GM18909 (cell line): ENCODE results near the gene ZBTB5.
A peak's percentile ranks its signal among the peaks of the same experiment; 100 is the strongest.
"Not testable (repeated sequence)": the region's sequence is repeated elsewhere in the genome, so short reads cannot be mapped to it uniquely, and the experiment has no call there.

Source experiments
- ATAC-seq: cut with Tn5 transposase; IDR thresholded peaks from one replicate; pipeline ENCODE4 v1.9.1; 2021; ENCODE audit warnings: mild to moderate bottlenecking; ENCODE audit not compliant: unreplicated experiment, poor library complexity

ZBTB5 gene

DNA sequence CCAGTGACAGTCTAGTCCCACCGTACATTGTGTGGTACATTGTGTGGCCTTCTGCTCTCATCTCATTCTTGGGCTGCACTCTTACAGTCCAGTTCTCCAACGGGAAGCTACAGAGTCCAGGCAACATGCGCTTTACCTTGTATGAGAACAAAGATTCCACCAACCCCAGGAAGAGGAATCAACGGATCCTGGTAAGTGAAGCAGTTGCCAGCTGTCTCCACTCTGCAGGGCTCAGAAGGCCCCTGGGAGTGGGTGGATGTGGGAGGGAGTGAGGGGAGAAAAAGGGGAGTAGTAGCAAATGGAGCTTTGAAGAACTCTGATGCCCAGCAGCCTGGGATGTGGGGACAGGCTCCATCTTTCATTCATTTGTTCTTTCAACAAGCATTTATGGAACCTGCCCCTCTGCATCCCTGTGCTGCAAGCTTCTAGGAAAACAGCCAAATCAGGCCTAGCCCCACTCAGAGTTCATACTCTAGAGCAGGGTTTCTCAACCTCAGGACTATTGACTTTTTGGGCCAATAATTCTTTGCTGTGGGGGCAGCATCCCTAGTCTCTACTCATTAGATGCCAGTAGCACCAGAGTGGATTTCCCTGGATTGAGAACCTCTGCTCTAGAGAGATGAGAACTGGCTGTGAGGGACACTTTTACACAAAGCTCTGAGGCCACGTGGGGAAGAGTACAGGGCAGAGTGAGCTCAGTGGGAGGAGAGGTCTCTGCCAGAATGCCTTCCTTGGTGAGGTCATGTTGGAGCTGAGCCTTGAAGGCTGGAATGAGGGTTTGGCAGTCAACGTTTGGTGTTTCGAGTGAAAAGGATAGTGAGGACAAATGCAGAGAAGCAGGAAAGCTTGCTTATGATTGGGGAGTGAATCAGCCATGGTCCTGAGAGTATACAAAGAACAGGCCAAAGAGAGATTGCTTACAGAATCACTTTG, 21.6 kb upstream of the ZBTB5 start:
- ATAC-seq, result no peak

DNA sequence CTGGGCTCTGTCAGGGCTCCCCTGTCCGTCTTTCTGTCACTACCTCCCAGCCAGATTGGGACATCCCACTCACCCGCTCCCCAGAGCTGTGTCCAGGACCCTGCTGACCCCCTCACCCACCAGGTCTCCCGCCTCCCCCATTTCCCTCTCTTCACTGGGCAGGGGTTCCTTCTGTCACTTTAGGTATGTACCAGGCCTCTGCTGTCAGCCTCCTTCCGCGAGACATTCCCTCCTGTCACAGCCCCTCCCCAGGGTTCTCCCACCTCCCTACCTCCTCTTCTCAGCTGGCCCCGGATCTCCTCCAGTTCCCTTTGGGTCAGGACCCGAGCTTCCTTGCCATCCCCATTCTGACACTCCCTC, 21.0 kb upstream of the ZBTB5 start:
- no peak for ATAC-seq

DNA sequence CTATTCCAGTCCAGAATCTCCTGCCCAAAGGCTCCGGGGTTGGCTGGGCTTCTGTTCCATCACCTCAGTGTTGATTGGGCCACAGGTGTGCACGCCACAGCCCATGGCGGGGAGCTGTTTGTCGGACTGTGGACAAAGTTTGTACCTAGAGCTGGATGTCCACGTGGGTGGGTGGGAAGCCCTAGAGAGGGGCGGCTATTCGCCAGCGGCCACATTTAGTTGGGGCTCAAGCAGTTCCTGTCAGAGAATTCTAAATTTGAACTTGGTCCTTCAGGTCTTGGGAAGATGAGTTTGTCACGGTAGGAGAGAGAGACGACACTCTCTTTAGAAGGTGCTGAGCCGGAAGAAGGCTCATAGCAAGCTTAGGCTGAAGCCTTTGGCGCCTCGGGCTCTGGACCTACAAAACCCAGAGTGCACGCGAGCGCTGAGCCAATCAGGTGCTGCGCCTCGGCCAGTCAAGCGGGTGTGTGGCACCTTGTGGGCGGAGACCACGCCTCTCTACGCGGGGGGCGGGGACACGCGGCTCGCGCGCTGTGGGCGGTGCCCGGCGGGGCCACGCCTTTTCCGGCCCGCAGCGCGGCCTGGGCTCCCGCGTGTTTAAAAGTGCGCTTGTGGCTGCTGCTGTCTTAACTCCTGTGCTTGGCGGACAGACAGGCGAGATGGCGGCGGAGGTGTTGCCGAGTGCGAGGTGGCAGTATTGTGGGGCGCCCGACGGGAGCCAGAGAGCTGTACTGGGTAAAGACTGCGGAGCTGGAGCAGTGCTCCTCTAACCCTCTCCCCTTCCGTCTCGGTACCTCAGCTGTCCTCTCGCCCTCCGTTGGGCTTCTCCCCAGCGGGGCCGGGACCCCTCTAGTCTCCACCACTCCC, 20.4 kb upstream of the ZBTB5 start, which contains the start of gene POLR1E:
POLR1E (plus strand) TSS at position 560 of the 867 bp plus-strand sequence; CDS start at position 660, 100 bp downstream.
- ATAC-seq, result peak; percentile 96

DNA sequence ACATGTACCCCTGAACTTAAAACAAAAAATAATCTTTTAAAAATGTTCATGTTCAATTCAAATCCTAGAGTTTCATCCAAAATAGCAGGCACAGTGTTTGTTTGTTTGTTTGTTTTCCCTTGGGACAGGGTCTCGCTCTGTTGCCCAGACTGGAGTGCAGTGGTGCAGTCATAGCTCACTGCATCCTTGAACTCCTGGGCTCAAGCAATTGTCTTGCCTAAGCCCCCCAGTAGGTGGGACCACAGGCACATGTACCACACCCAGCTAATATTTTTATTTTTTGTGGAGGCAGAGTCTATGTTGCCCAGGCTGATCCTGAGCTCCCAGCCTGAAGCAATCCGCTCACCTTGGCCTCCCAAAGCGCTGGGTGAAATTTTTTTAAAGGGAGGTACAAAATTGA, 15.5 kb upstream of the ZBTB5 start:
- no peak for ATAC-seq

DNA sequence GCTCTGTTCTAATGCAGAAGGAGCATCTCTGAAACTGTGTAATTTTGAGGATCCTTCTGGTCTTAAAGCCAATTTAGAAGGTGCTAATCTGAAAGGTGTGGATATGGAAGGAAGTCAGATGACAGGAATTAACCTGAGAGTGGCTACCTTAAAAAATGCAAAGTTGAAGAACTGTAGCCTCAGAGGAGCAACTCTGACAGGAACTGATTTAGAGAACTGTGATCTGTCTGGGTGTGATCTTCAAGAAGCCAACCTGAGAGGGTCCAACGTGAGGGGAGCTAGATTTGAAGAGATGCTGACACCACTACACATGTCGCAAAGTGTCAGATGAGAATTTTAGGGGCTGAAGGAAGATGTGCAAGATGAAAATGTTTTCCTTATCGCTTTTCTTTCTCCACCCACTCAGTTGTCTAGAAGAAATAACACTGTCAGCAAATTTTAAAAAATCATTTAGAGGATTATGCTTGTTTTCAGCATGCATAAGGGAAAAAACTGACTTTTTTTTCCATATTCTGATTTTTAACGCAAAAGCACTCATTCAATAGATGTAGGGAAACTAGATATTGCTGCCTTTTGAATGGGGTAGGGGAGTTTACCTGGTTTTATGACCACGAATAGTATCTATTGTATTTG, 12.9 kb upstream of the ZBTB5 start:
- not testable (repeated sequence) for ATAC-seq

DNA sequence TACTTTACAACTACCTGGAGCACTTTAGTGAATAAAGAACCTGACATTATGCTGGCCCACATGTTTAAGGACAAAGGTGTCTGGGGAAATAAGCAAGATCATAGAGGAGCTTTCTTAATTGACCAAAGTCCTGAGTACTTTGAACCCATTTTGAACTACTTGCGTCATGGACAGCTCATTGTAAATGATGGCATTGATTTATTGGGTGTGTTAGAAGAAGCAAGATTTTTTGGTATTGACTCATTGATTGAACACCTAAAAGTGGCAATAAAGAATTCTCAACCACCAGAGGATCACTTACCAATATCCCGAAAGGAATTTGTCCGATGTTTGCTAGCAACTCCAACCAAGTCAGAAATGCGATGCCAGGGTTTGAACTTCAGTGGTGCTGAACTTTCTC, 12.2 kb upstream of the ZBTB5 start:
- ATAC-seq, result not testable (repeated sequence)

DNA sequence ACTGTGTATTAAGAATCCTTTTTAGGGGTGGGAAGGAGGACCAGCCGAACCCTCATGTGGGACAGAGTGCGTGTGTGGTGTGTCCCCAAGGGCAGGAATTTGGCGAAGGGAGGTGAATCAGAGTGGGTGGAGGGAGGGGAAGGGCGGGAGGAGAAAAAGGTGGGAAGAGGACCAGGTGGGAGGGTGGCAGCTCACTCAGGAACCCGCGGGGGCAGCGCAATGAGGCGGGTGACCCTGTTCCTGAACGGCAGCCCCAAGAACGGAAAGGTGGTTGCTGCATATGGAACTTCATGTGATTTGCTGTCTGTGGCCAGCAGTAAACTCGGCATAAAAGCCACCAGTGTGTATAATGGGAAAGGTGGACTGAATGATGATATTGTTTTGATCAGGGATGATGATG, 11.7 kb upstream of the ZBTB5 start:
- ATAC-seq, result no peak

DNA sequence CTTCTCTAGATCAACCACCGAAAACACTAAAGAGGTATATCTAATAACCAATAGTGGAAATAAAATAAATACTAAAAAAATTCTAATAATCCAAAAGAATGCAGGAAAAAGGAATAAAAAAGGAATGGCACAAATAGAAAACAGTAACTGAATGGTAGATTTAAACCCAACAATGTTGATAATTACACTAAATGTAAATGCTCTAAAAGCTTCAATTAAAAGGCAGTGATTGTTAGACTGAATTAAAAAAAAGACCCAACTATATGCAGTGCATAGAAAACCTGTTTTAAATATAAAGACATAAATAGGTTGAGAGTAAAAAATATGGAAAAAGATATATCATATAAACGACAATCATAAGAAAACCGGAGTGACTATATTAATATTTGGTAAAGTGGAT, 9.2 kb upstream of the ZBTB5 start:
- no peak for ATAC-seq

DNA sequence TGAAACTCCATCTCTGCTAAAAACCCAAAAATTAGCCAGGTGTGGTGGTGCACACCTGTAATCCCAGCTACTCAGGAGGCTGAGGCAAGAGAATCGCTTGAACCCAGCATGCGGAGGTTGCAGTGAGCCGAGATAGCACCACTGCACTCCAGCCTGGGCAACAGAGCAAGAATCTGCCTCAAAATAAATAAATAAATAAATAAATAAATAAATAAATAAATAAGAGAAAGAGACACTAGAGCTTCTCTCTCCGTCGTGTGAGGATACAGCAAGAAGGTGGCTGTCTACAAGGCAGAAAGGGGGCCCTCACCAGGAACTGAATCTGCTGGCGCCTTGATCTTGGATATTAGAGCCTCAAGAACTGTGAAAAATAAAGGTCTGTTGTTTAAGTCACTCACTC, 8.7 kb upstream of the ZBTB5 start:
- ATAC-seq, result not testable (repeated sequence)

DNA sequence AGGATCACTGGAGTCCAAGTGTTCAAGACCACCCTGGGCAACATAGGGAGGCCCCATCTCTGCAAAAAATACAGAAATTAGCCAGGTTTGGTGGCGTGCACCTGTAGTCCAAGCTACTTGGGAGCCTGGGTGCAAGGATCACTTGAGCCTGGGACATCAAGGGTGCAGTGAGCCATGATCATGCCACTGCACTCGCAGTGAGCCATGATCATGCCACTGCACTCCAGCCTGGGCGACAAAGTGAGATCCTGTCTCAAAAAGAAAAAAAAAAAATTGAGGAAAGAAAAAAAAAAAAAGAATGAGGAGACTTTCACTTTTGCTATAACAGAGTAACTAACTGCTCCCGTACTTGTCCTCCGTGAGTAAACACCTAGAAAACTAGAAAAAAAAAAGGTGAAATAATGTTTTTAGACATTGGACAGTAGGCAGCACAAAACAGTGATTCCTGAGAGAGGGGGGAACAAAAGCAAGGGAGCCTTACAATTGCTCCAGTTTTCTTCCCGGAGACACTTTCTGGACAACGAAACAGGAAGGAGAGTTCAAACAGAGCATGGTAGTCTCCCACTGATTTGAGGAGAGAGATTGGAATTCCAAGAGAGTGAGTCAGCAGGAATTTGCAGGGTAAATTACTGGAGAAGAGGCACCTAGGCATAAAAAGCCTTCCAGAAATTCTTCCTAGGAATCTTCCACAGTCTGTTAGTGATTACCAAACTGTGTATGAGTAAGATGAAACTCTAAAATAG, 6.9 kb upstream of the ZBTB5 start:
- ATAC-seq, result no peak

DNA sequence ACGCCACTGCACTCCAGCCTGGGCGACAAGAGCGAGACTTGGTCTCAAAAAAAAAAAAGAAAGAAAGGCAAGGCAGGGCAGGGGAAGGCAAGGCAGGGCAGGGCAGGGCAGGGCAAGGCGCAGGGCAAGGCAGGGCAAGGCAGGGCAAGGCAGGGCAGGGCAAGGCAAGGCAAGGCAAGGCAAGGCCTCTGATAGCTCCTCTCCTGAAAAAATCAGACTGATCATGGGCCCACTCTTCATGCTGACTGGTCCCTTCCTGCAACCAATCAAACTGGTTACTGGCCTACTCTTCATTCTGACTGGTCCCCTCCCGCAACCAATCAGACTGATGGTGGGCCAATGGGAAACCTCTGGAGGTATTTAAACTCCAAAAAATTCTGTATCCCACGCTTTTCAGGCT, 3.4 kb upstream of the ZBTB5 start:
- ATAC-seq, result no peak

DNA sequence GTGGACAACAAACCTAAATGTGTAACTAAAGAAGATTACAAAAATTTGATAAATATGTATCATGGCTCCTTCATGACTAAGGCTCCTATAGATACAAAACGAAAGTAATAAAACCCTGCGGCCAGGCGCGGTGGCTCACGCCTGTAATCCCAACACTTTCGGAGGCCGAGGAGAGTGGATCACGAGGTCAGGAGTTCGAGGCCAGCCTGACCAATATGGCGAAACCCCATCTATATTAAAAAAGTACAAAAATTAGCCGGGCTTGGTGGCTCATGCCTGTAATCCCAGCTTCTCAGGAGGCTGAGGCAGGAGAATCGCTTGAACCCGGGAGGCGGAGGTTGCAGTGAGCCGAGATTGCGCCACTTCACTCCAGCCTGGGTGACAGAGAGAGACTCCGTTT, 2.3 kb upstream of the ZBTB5 start:
- ATAC-seq, result not testable (repeated sequence)

DNA sequence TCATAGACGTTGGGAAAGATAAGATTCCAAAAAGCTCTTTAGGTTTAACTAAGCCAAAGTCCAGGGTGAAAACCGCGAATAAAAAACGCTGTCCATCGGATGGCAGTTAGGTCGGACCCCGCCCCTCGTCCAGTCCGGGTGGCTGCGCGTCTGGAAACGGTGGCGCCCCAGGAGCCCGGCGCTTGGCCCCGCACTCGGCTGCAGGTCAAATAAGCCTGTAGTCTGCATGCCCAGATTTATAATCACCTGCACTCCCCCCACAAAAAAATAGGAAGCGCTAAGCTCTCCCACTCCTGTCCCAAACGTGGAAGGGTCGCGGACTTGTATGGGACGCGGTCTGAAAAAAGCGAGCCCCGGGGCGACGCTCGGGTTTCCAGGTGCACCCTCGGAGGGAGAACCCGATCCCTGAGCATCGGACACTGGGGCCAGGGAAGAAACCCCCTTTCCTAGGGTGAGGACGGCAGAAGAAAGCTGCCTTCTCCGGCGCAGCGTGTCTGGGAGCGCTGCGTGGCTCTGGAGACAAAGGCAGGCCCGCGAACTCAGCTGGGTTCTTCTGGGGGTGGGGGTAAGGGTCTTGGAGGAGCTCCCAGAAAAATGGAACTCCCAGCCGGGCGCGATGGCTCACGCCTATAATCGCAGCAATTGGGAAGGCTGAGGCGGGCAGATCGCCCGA, 923 bp upstream of the ZBTB5 start:
- peak; percentile 7 for ATAC-seq

DNA sequence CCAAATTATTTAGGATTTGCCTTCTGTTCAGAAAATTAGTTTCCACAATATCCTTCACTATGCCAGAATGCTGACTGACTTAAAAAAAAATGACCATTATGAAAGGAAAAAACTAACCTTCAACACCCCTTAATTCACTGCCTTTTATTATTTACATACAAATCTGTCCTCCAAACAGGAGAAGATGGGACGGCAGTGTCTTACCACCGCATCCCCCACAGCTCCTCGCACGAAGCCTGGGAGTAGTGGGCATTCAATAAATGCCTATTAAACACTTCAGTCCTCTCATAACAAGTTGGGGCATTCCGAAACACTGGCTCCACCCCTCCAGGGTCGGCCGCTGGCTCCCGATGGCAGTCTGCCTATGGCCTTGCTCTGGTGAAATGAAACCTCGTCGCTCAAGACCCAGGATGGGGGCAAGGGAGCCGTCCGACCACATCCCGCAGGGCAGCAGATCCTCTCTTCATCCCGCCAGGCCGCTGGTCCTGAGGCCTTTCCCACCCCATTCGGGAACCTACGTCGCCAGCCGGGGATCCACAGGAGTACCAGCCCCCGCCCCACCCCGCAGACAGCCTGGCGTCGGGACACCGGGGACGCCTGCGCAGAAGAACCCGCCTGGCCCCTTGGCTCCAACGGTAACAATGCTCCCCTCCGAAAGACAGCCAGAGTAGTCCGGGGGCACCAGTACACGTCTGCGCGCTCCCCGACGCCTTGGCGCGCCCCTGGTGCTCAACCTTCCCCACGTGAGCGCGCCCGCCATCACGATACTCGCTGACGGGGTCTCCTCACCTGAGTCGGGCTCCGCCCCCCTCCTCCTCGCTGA, 613 bp downstream of the ZBTB5 start:
- ATAC-seq, result peak; percentile 45

DNA sequence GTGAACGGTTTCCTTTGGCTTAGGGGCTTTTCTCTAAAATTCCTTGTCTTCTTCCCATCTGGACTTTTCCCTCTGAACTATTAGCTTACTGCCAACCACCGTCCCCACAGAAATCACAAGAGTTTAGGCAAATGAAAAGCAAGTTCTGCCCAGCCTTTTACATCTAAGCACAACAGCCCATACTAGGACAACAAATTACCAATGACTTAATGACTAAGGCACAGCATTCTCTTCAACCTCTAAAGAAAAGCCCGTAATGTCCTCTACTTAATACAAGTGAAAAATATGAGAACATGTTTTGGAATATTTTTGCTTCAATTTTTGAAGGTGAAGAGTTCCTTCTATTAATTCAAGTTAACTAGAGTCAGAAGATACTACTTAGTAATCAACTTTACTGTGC, 1.2 kb downstream of the ZBTB5 start:
- ATAC-seq, result no peak

DNA sequence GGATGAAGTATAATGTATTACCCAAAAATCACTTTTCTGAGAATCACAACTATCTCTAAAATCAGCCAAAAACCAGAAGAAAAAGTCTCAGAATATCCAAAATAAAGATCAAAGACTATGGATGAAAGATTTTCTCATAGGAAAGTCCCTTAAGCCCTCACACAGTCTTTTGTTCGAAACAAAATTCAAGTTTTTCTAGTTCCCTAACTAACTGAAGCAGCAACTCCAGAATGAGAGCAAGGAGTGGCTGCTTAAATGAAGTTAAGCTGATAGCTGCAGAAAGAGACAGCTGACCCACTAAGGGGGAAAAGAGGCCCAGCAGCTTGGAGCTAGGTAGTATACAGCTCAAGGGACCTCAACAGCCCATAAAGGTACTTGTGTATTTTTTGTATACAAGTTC, 8.4 kb downstream of the ZBTB5 start:
- no peak for ATAC-seq

DNA sequence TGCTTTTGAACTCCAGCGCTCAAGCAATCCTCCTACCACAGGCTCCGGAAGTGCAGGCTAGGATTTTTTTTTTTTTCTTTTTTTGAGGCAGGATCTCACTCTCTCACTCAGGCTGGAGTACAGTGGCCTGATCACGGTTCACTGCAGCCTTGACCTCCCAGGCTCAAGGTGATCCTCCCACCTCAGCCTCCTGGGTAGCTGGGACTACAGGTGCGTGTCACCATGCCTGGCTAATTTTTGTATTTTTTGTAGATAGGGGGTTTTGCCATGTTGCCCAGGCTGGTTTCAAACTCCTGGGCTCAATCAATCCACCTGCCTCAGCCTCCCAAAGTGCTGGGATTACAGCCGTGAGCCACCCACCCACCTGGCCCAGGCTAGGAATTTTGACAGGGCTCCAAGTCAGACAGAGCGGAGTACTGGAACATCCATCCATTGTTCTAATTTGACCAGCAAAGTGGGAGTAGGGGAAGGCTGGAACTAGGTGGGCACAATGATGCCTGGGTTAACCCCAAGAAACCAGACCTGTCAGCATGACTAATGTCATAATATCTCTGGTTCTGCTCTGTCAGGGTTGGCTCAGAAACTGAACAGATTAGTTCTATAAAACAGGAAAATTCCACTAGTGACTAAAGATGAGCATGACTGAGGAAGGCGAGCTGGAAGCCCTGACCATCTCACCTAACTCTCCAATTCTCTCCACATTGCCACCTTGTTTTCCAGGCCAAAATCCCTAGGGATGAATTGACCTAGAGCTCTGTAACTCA, 9.2 kb downstream of the ZBTB5 start:
- no peak for ATAC-seq

DNA sequence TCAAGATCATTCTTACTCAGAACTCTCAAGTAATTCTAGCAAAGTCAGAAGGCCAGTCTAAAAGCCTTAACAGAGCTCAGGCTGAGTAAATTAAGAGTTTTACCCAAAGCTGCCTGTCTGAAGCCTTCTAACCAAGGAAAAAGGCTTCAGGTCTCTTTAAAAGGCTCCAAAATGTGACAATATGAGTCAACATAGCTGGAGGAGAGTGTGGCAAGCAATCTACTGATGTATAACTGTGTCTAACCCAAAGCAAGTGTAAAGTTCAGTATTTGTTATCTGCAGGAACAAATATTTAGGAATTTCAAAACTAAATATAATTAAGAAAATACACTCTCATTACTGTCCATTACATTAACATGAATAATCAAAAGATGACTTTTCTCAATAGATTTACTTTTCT, 11.0 kb downstream of the ZBTB5 start:
- ATAC-seq, result no peak
